Measurements from ENCODE around the gene TUBGCP6. TPM values are rescaled to one million over a fixed set of nuclear protein-coding genes. Genes with fewer than 3 reads are reported as not detected.

Gene TUBGCP6
- polyA plus RNA-seq, 1 donor from 2014 or later: 74.5 TPM

DNA sequence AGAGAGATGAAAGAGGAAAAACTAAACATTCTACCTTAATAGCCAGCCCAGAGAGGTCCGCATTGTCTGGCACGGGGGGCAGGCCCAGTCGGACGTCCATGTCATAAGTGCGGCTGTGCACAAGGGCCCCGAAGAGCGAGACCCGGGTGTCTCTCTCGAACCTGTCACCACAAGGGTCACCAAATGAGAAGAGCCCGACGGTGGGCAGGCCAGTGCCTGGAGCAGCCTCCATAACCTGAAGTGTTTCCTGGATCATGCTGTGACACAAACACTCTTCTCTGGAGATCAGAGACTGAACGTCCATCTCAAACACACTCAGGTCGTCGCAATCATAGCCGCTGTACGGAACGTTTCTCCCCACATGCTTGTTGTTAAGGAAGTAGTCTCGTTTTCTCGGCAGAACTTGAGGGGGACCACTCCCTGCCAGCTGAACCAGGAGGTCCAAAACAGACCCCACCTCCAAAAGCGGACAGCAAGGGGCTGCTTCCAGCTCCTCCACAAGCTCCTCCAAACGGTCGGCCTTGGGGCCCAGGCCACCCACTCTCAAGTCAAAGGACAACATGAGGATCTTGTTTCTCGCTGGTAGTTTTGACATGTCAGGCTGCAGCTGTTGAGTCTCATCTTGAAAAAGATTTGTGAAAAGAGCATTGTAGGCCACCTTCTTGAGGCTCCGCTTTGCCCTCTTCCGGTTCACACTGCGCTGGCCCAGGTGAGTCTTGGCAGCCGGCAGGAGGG is 971 bp downstream of the TUBGCP6 start:
- H3K9ac ChIP-seq (ENCODE audit: low read length): peak overlapping the region; percentile 86
- no peaks in the 10 kb centered on the region for H3K9me2 ChIP-seq (ENCODE audit: insufficient read depth, low read length)
- peak overlapping the region; percentile 95 for H3K4me3 ChIP-seq (ENCODE audit: low read length)
- H4K20me1 ChIP-seq (ENCODE audit: insufficient read depth): no peaks in the 10 kb centered on the region
- H3F3A ChIP-seq (ENCODE audit: insufficient read depth, low read length, poor library complexity, severe bottlenecking): no peaks in the 10 kb centered on the region
- no peaks in the 10 kb centered on the region for H3K36me3 ChIP-seq (ENCODE audit: insufficient read depth, low read length)
- H3K9me3 ChIP-seq (ENCODE audit: low read length): no peaks in the 10 kb centered on the region
- H3K27me3 ChIP-seq (ENCODE audit: insufficient read depth, low read depth, low read length): no peaks in the 10 kb centered on the region
- no peak overlapping the region for H2AFZ ChIP-seq (ENCODE audit: low read depth, low read length)
- TF ChIP-seq EP300 (conservative IDR thresholded peaks at IDR 0.05; ENCODE audit: poor library complexity, severe bottlenecking) (no peak), SMC3 (conservative IDR thresholded peaks at IDR 0.05; ENCODE audit: poor library complexity) (no peak)
- H3K4me2 ChIP-seq (ENCODE audit: low read length): peak overlapping the region; percentile 91
- H3K27ac ChIP-seq (ENCODE audit: low read length): peak overlapping the region; percentile 81
- peaks cover 35% of the 10 kb centered on the region for H3K79me2 ChIP-seq (replicated peaks; ENCODE audit: insufficient read depth, low read length)

DNA sequence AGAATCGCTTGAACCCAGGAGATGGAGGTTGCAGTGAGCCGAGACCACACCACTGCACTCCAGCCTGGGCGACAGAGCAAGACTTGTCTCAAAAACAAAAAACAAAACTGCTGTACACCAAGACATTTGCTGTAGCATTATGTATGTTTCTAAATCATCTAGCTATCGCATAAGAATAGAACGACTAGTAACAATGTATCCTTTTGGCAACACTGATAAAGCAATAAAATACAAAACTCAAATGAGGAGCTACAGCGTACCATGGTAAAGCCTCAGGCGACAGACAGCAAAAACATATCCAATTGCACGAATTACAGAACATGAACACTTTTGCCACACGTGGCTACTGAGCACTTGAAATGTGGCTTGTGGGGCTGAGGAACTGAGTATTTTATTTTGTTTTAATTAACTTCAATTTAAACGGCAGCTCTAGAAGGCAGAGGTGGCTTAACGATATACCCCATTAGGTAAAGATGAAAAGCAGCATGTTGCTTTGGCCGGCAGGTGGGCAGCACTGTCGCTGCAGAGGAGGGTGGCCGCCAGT is 2.3 kb downstream of the TUBGCP6 start:
- no peaks in the 10 kb centered on the region for H3K9me3 ChIP-seq (ENCODE audit: low read length)
- no peaks in the 10 kb centered on the region for H3K36me3 ChIP-seq (ENCODE audit: insufficient read depth, low read length)
- no peaks in the 10 kb centered on the region for H3K27me3 ChIP-seq (ENCODE audit: insufficient read depth, low read depth, low read length)
- no peaks in the 10 kb centered on the region for H3F3A ChIP-seq (ENCODE audit: insufficient read depth, low read length, poor library complexity, severe bottlenecking)
- H4K20me1 ChIP-seq (ENCODE audit: insufficient read depth): no peaks in the 10 kb centered on the region
- H2AFZ ChIP-seq (ENCODE audit: low read depth, low read length): no peak overlapping the region
- H3K9ac ChIP-seq (ENCODE audit: low read length): peak overlapping the region; percentile 13
- no peak overlapping the region for H3K27ac ChIP-seq (ENCODE audit: low read length)
- no peaks in the 10 kb centered on the region for H3K9me2 ChIP-seq (ENCODE audit: insufficient read depth, low read length)
- TF ChIP-seq SMC3 (conservative IDR thresholded peaks at IDR 0.05; ENCODE audit: poor library complexity) (no peak), RAD21 (conservative IDR thresholded peaks at IDR 0.05) (no peak), EZH2 (IDR thresholded peaks at IDR 0.05; ENCODE audit: borderline replicate concordance, insufficient read depth, low read length, poor library complexity, severe bottlenecking) (no peak)
- TF ChIP-seq, protein P1, sequence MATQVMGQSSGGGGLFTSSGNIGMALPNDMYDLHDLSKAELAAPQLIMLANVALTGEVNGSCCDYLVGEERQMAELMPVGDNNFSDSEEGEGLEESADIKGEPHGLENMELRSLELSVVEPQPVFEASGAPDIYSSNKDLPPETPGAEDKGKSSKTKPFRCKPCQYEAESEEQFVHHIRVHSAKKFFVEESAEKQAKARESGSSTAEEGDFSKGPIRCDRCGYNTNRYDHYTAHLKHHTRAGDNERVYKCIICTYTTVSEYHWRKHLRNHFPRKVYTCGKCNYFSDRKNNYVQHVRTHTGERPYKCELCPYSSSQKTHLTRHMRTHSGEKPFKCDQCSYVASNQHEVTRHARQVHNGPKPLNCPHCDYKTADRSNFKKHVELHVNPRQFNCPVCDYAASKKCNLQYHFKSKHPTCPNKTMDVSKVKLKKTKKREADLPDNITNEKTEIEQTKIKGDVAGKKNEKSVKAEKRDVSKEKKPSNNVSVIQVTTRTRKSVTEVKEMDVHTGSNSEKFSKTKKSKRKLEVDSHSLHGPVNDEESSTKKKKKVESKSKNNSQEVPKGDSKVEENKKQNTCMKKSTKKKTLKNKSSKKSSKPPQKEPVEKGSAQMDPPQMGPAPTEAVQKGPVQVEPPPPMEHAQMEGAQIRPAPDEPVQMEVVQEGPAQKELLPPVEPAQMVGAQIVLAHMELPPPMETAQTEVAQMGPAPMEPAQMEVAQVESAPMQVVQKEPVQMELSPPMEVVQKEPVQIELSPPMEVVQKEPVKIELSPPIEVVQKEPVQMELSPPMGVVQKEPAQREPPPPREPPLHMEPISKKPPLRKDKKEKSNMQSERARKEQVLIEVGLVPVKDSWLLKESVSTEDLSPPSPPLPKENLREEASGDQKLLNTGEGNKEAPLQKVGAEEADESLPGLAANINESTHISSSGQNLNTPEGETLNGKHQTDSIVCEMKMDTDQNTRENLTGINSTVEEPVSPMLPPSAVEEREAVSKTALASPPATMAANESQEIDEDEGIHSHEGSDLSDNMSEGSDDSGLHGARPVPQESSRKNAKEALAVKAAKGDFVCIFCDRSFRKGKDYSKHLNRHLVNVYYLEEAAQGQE (IDR thresholded peaks at IDR 0.05; ENCODE audit: borderline replicate concordance): no peak
- peaks cover 35% of the 10 kb centered on the region for H3K79me2 ChIP-seq (replicated peaks; ENCODE audit: insufficient read depth, low read length)
- peak overlapping the region; percentile 78 for H3K4me2 ChIP-seq (ENCODE audit: low read length)
- H3K4me3 ChIP-seq (ENCODE audit: low read length): peak overlapping the region; percentile 95

DNA sequence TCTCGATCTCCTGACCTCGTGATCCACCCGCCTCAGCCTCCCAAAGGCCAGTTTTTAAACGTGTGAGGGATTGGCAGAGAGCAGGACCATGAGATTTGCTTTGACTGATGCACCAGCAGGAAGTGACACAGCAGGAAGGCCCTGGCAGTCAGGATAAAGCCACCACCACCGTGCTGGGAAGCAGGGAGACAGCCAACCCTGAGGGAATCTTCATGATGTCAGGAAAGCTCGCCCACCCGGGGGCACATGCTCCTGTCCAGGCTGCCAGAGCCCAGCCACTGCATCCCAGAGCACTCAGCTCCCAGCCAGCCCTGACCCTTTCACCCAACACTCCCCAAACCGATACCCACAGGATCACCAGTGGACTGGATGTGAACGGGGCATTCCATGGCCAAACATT is 6.1 kb downstream of the TUBGCP6 start:
- no peak overlapping the region for H3K9ac ChIP-seq (ENCODE audit: low read length)
- H3K9me3 ChIP-seq (ENCODE audit: low read length): no peaks in the 10 kb centered on the region
- no peaks in the 10 kb centered on the region for H3K27me3 ChIP-seq (ENCODE audit: insufficient read depth, low read depth, low read length)
- H2AFZ ChIP-seq (ENCODE audit: low read depth, low read length): no peak overlapping the region
- no peaks in the 10 kb centered on the region for H3F3A ChIP-seq (ENCODE audit: insufficient read depth, low read length, poor library complexity, severe bottlenecking)
- no peak overlapping the region for H3K4me3 ChIP-seq (ENCODE audit: low read length)
- no peaks in the 10 kb centered on the region for H3K36me3 ChIP-seq (ENCODE audit: insufficient read depth, low read length)
- H3K4me2 ChIP-seq (ENCODE audit: low read length): no peak overlapping the region
- H3K79me2 ChIP-seq (replicated peaks; ENCODE audit: insufficient read depth, low read length): peaks cover 35% of the 10 kb centered on the region
- H4K20me1 ChIP-seq (ENCODE audit: insufficient read depth): no peaks in the 10 kb centered on the region
- no peaks in the 10 kb centered on the region for H3K9me2 ChIP-seq (ENCODE audit: insufficient read depth, low read length)
- TF ChIP-seq RAD21 (conservative IDR thresholded peaks at IDR 0.05) (no peak), MXI1 (conservative IDR thresholded peaks at IDR 0.05; ENCODE audit: poor library complexity, severe bottlenecking) (no peak), TAF1 (IDR thresholded peaks at IDR 0.05; ENCODE audit: low read depth) (no peak), SMC3 (conservative IDR thresholded peaks at IDR 0.05; ENCODE audit: poor library complexity) (no peak)
- H3K27ac ChIP-seq (ENCODE audit: low read length): no peak overlapping the region

Measured in neural cell (in vitro differentiated cells).